Trophoblast cell (in vitro differentiated cells and primary cell): ENCODE measurements around the gene FRAS1.

ENCODE experiments used
- DNase-seq, 2 donors: peaks; one replicate each; pipeline ENCODE4 v3.0.0-alpha.2; 2016
- H2AFZ ChIP-seq: 2 replicates; pipeline ENCODE4 v1.6.1; 2013; ENCODE audit warnings: low read length, moderate library complexity, mild to moderate bottlenecking; ENCODE audit not compliant: insufficient read depth, poor library complexity
- H2AK5ac ChIP-seq: 2 replicates; pipeline ENCODE4 v1.6.1; 2013; ENCODE audit warnings: mild to moderate bottlenecking, low read length
- H2BK120ac ChIP-seq: 2 replicates; pipeline ENCODE4 v1.6.1; 2013; ENCODE audit warnings: low read length, mild to moderate bottlenecking, moderate library complexity; ENCODE audit not compliant: insufficient read depth, poor library complexity
- H2BK12ac ChIP-seq: 2 replicates; pipeline ENCODE4 v1.6.1; 2013; ENCODE audit warnings: mild to moderate bottlenecking, low read length, moderate library complexity
- H2BK5ac ChIP-seq: 2 replicates; pipeline ENCODE4 v1.6.1; 2013; ENCODE audit warnings: low read length, low read depth, moderate library complexity, mild to moderate bottlenecking; ENCODE audit not compliant: poor library complexity
- H3K14ac ChIP-seq: 2 replicates; pipeline ENCODE4 v1.6.1; 2013; ENCODE audit warnings: mild to moderate bottlenecking, low read length
- H3K18ac ChIP-seq: 2 replicates; pipeline ENCODE4 v1.6.1; 2013; ENCODE audit warnings: mild to moderate bottlenecking, low read length
- H3K23ac ChIP-seq: 2 replicates; pipeline ENCODE4 v1.6.1; 2013; ENCODE audit warnings: low read length
- H3K27ac ChIP-seq: 2 replicates; pipeline ENCODE4 v1.5.1; 2013; ENCODE audit warnings: low read depth, mild to moderate bottlenecking, inconsistent platforms, low read length, moderate library complexity
- H3K27me3 ChIP-seq: 2 replicates; pipeline ENCODE4 v1.6.1; 2013; ENCODE audit warnings: inconsistent platforms, mild to moderate bottlenecking, low read length, moderate library complexity; ENCODE audit not compliant: insufficient read depth
- H3K36me3 ChIP-seq, 2 experiments: 1 replicate in 1 of 2; 2 replicates in 1 of 2; pipeline ENCODE4 v1.6.1; 2013; ENCODE audit warnings: low read length in 2 of 2, mild to moderate bottlenecking in 2 of 2, moderate library complexity in 1 of 2; ENCODE audit not compliant: insufficient read depth in 2 of 2, control insufficient read depth in 1 of 2
- H3K4ac ChIP-seq: 2 replicates; pipeline ENCODE4 v1.6.1; 2013; ENCODE audit warnings: low read depth, mild to moderate bottlenecking, low read length, moderate library complexity
- H3K4me1 ChIP-seq, 2 experiments: 1 replicate in 1 of 2; 2 replicates in 1 of 2; pipeline ENCODE4 v1.6.1; 2013; ENCODE audit warnings: low read length in 2 of 2, mild to moderate bottlenecking in 2 of 2, moderate library complexity in 1 of 2; ENCODE audit not compliant: insufficient read depth in 2 of 2, control insufficient read depth in 1 of 2
- H3K4me2 ChIP-seq: 2 replicates; pipeline ENCODE4 v1.6.1; 2013; ENCODE audit warnings: inconsistent platforms, mild to moderate bottlenecking, low read length, moderate library complexity
- H3K4me3 ChIP-seq: 2 replicates; pipeline ENCODE4 v1.5.1; 2013; ENCODE audit warnings: mild to moderate bottlenecking, low read depth, low read length, inconsistent platforms
- H3K79me1 ChIP-seq: one replicate; pipeline ENCODE4 v1.6.1; 2013; ENCODE audit warnings: low read length
- H3K79me2 ChIP-seq: 2 replicates; pipeline ENCODE4 v1.6.1; 2013; ENCODE audit warnings: low read length, mild to moderate bottlenecking; ENCODE audit not compliant: control insufficient read depth, insufficient read depth, poor library complexity
- H3K9ac ChIP-seq: 2 replicates; pipeline ENCODE4 v1.6.1; 2013; ENCODE audit warnings: mild to moderate bottlenecking, low read length
- H3K9me3 ChIP-seq: 2 replicates; pipeline ENCODE4 v1.6.1; 2013; ENCODE audit warnings: low read depth, mild to moderate bottlenecking, control low read depth, inconsistent platforms, low read length; ENCODE audit not compliant: insufficient read depth
- H4K12ac ChIP-seq: 2 replicates; pipeline ENCODE4 v1.6.1; 2013; ENCODE audit warnings: low read depth, mild to moderate bottlenecking, low read length, moderate library complexity
- H4K8ac ChIP-seq: 2 replicates; pipeline ENCODE4 v1.6.1; 2013; ENCODE audit warnings: low read depth, mild to moderate bottlenecking, low read length, moderate library complexity
- H4K91ac ChIP-seq: one replicate; pipeline ENCODE4 v1.6.1; 2013; ENCODE audit warnings: low read depth, mild to moderate bottlenecking, low read length, moderate library complexity
- WGBS: extraction: QIAGEN DNeasy Blood & Tissue Kit; methylation state at CpG from one replicate; pipeline ENCODE4 v1.1.7; 2013; ENCODE audit warnings: missing lambda C conversion rate; ENCODE audit not compliant: insufficient read length, insufficient coverage; ENCODE audit errors: extremely low coverage; 5-methylcytosine and 5-hydroxymethylcytosine counted together

FRAS1 gene

GRCh38 chr4:78242071-78242470, 184.9 kb downstream of the FRAS1 start:
- Histone ChIP-seq H2AK5ac (no peak overlapping the region), H3K14ac (no peak overlapping the region), H3K4ac (no peak overlapping the region), H3K27ac (no peak overlapping the region), H2BK5ac (no peak overlapping the region), H3K4me1 (peaks cover 4 to 8% of the 10 kb centered on the region in 2 experiments), H4K8ac (no peak overlapping the region), H2AFZ (no peak overlapping the region), H3K18ac (no peak overlapping the region), H2BK12ac (no peak overlapping the region), H4K91ac (no peak overlapping the region), H3K4me3 (no peak overlapping the region), H3K36me3 (peaks cover 0 to 2% of the 10 kb centered on the region in 2 experiments), H3K9ac (no peak overlapping the region), H3K23ac (no peak overlapping the region), H4K12ac (no peak overlapping the region), H2BK120ac (no peak overlapping the region), H3K79me1 (peaks cover 2% of the 10 kb centered on the region), H3K27me3 (no peaks in the 10 kb centered on the region), H3K79me2 (no peaks in the 10 kb centered on the region), H3K9me3 (no peaks in the 10 kb centered on the region), H3K4me2 (no peak overlapping the region)
- DNase-seq = no peak

GRCh38 chr4:78244705-78245485, 187.8 kb downstream of the FRAS1 start:
- H2AK5ac ChIP-seq = no peak overlapping the region
- peaks cover 9 to 16% of the 10 kb centered on the region in 2 experiments for H3K4me1 ChIP-seq
- no peak overlapping the region for H2BK120ac ChIP-seq
- H3K4me2 ChIP-seq = no peak overlapping the region
- H4K8ac ChIP-seq = no peak overlapping the region
- H2BK12ac ChIP-seq = no peak overlapping the region
- DNase-seq = no peak
- no peak overlapping the region for H3K4ac ChIP-seq
- no peak overlapping the region for H3K9ac ChIP-seq
- peak overlapping the region; percentile 74 for H3K27ac ChIP-seq
- H2AFZ ChIP-seq = no peak overlapping the region
- WGBS = no CpG with 5 or more reads among the region's 3 CpGs
- H2BK5ac ChIP-seq = peak overlapping the region; percentile 21
- H3K14ac ChIP-seq = no peak overlapping the region
- H4K91ac ChIP-seq = peak overlapping the region; percentile 35
- H3K79me1 ChIP-seq = peaks cover 8% of the 10 kb centered on the region
- H4K12ac ChIP-seq = no peak overlapping the region
- H3K79me2 ChIP-seq = peaks cover 2% of the 10 kb centered on the region
- H3K9me3 ChIP-seq = no peaks in the 10 kb centered on the region
- H3K36me3 ChIP-seq = peaks cover 0 to 2% of the 10 kb centered on the region in 2 experiments
- H3K23ac ChIP-seq = no peak overlapping the region
- H3K27me3 ChIP-seq = no peaks in the 10 kb centered on the region
- no peak overlapping the region for H3K4me3 ChIP-seq
- no peak overlapping the region for H3K18ac ChIP-seq

- Histone ChIP-seq H2BK5ac (peak overlapping the region; percentile 71), H3K9ac (no peak overlapping the region), H3K4me1 (peaks cover 13 to 22% of the 10 kb centered on the region in 2 experiments), H3K9me3 (no peaks in the 10 kb centered on the region), H2BK12ac (peak overlapping the region; percentile 58), H2AK5ac (no peak overlapping the region), H3K27me3 (no peaks in the 10 kb centered on the region), H3K14ac (no peak overlapping the region), H3K23ac (no peak overlapping the region), H3K79me2 (peaks cover 3% of the 10 kb centered on the region), H3K18ac (peak overlapping the region; percentile 9), H3K27ac (peak overlapping the region; percentile 73), H3K4me3 (no peak overlapping the region), H3K4ac (peak overlapping the region; percentile 38), H2BK120ac (peak overlapping the region; percentile 37), H4K12ac (no peak overlapping the region), H3K36me3 (no peaks in the 10 kb centered on the region), H4K91ac (peak overlapping the region; percentile 45), H3K4me2 (peak overlapping the region; percentile 13), H3K79me1 (peaks cover 16% of the 10 kb centered on the region), H2AFZ (no peak overlapping the region), H4K8ac (no peak overlapping the region)
- no peak for DNase-seq
- WGBS = no CpG with 5 or more reads among the region's 8 CpGs
These were observed 190.6 kb downstream of the FRAS1 start for GRCh38 chr4:78247536-78248285.

GRCh38 chr4:78250500-78250899, 193.4 kb downstream of the FRAS1 start:
- H2AK5ac ChIP-seq = no peak overlapping the region
- no peak overlapping the region for H4K91ac ChIP-seq
- peaks cover 4% of the 10 kb centered on the region for H3K79me2 ChIP-seq
- no peak overlapping the region for H3K9ac ChIP-seq
- peaks cover 24% of the 10 kb centered on the region for H3K79me1 ChIP-seq
- H3K4ac ChIP-seq = no peak overlapping the region
- no peak overlapping the region for H3K4me2 ChIP-seq
- no peak overlapping the region for H3K27ac ChIP-seq
- H4K12ac ChIP-seq = no peak overlapping the region
- peaks cover 8 to 11% of the 10 kb centered on the region in 2 experiments for H3K36me3 ChIP-seq
- no peak overlapping the region for H3K18ac ChIP-seq
- peaks cover 15 to 17% of the 10 kb centered on the region in 2 experiments for H3K4me1 ChIP-seq
- no peak overlapping the region for H4K8ac ChIP-seq
- H3K9me3 ChIP-seq = peaks cover 2% of the 10 kb centered on the region
- DNase-seq = no peak
- WGBS = no CpG with 5 or more reads among the region's 2 CpGs
- no peak overlapping the region for H2BK12ac ChIP-seq
- no peak overlapping the region for H3K14ac ChIP-seq
- H3K27me3 ChIP-seq = no peaks in the 10 kb centered on the region
- no peak overlapping the region for H2BK120ac ChIP-seq
- no peak overlapping the region for H2AFZ ChIP-seq
- H2BK5ac ChIP-seq = no peak overlapping the region
- no peak overlapping the region for H3K4me3 ChIP-seq
- no peak overlapping the region for H3K23ac ChIP-seq
